HK-2 (cell line): ENCODE measurements around the gene TACC3.

Source experiments
- DNase-seq: peaks from one replicate; pipeline ENCODE4 v3.0.0-alpha.2; 2018; ENCODE audit not compliant: unreplicated experiment

TACC3 gene

GRCh38 chr4:1703867-1704266, 17.5 kb upstream of the TACC3 start:
- DNase-seq, result no peak

DNA sequence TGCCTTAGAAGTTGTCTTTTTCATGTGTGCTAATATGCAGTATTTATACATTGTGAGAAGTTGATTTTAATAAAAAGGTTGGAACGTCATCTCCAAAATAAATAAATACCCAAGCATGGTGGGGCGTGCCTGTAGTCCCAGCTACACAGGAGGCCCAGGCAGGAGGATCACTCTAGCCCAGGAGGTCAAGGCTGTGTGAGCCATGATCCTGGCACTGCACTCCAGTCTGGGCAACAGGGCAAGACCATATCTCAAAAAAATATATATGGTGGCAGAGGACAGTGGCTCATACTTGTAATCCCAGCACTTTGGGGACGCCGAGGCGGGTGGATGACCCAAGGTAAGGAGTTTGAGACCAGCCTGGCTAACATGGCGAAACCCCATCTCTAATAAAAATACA, 15.6 kb upstream of the TACC3 start:
- no peak for DNase-seq

DNA sequence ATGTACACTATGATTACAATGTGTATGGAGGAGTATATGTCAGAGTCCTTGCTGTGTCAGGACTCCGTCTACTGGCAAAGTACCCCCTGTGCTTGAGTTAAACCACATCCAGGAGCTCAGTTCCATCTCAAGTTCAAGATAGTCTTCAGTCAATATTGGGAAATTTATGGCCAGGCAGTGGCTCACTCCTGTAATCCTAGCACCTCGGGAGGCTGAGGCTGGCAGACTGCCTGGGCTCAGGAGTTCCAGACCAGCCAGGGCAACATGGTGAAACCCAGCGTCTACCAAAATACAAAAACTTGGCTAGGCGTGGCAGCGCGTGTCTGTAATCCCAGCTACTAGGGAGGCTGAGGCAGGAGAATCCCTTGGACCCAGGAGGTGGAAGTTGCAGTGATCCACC, 15.0 kb upstream of the TACC3 start:
- DNase-seq, result no peak

- DNase-seq, result no peak
Observed at GRCh38 chr4:1708581-1708980, 12.7 kb upstream of the TACC3 start.

- DNase-seq, result no peak
Observed at GRCh38 chr4:1711055-1711570, 10.2 kb upstream of the TACC3 start.

- peak; percentile 61 for DNase-seq
Observed at GRCh38 chr4:1711571-1712215, 9.6 kb upstream of the TACC3 start.

DNA sequence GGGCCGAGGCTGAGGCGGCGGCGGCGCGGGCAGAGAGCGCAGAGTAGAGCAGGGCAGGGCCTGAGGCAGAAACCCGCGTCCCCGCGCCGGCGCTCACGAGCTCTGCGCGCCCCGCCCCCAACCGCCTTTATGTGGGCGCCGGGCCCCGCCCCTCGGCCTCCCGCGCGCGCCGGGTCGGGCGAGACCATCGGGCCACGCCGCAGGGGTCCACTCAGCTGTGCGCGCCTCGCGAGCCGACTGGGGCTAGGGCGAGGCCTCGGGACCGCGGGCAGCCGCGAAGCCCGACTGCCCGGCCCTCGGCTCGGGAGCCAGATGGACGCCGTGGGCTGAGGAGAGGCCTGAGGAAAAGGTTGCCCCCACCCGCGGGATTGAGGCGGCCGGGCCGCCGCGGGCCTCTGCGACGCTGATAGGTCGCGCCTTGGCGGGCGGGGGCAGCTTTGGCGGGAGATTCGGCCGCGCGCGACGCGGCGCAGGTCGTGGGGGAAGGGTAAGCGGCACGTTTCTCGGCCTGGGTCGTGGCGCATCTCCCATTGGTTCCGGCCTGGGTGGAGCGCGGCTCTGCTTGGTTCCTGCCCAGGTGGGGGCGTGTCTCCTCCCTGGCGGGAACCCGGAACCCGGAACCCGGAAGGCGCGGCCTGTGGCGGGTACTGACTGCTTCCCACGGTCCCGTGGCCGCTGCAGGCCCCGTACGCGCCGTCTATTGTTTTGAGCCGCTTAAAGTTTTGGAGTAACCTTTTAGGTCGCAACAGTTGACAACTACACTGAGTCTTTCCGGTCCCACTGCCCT, 8.9 kb upstream of the TACC3 start, which contains the start of gene SLBP:
SLBP (minus strand) TSS at position 104 of the 787 bp plus-strand sequence. CDS start 131 bp downstream, outside the sequence.
- DNase-seq, result peak; percentile 99

GRCh38 chr4:1713003-1713851, 8.1 kb upstream of the TACC3 start:
- no peak for DNase-seq

GRCh38 chr4:1714303-1715001, 6.9 kb upstream of the TACC3 start:
- DNase-seq, result no peak

GRCh38 chr4:1715002-1715758, 6.1 kb upstream of the TACC3 start:
- no peak for DNase-seq

GRCh38 chr4:1716065-1716945, 5.0 kb upstream of the TACC3 start:
- no peak for DNase-seq

GRCh38 chr4:1717129-1718094, 3.9 kb upstream of the TACC3 start:
- no peak for DNase-seq

DNA sequence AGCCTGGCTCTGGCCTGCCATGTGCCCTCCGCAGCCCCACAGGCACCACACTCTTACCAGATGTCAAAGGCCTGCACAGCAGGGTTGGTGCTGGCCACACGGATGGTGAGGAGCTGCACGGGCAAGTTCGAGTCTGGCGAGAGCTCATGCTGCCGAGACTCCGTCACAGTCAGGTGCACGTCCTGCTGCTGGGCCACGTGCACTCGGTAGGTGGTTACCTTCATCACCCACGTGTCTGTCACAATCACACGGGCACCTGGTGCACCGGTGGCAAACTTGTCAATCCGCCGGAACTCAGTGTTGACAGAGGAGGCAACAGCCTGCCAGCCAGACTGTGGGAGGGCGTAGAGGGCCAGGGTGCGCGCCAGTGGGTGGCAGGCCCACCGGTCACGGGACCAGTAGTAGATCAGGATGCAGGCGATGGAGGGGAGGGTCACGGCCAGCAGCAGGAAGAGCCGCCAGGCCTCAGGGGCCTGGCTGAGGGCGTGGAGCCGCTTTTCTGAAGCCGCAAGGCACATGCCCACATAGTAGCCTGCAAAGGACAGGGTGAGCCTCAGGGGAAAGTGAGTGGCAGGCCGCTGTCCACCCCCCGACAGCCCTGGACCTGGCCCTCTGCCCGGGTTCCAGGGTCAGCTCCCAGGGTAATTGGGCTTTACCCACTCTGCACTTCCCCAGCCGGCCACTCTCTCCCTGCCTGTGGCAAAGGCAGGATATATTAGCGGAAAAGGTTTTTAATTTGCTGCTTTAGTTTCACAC, 3.0 kb upstream of the TACC3 start:
- no peak for DNase-seq

- peak; percentile 72 for DNase-seq
Observed at GRCh38 chr4:1720163-1720983, 948 bp upstream of the TACC3 start.

DNA sequence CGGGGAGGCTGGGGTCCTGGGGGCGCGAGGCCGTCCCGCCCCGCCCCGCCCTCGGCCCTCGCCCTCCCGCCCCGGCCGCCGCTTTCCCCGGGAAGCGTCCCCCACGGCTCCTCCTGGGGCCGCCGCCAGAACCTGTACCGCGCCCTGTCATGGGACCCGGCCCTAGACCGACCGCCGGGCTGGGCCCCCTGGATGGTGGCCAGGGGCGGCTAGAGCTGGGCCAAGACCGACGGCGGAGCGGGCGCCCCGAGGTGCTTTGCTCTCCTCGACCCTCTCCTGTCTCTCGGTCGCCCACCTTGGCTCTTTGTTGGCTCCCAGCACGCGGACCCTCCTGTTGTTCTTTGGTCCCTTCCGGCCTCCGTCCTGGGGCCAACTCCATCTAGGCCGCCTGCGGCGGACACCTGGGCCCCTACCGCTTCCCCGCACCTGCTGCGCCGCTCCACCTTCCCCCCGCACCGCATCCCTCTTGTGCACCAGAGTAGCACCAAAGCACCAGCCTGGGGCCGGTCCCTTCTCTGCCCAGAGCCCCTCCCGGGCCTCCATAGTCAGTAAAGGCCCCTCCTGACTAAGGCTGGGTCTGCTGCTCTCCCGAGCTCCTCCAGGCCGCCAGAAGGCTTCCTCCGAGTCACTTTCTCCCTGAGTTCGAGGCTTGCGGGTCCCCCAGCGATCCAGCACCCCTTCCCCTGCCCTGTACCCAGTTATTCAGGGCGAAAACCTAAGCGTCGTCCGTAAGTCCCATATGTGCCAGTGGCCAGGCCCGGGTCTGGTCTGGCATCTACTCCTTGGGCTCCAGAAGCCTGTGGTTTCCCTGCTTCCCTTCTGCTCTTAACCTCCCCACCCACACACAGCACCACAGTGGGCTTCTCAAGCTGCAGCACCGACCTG, 587 bp downstream of the TACC3 start:
- DNase-seq, result no peak

GRCh38 chr4:1722551-1723118, 1.3 kb downstream of the TACC3 start:
- no peak for DNase-seq
